CD4-positive, alpha-beta T cell (primary cell): Measurements from ENCODE around the gene EMILIN1. TPM values are rescaled to one million over a fixed set of nuclear protein-coding genes. Genes with fewer than 3 reads are reported as not detected.

Experiments used
- ATAC-seq: fragments of 200-7000 bp; cut with Tn5 transposase; one replicate; pipeline ENCODE4 v1.10.0; 2022; ENCODE audit warnings: mild to moderate bottlenecking; ENCODE audit not compliant: poor library complexity
- CTCF ChIA-PET: fragments of 350-600 bp; sonication (Branson Sonifier 250); formaldehyde crosslinking; loops from one replicate; lab custom pipeline; 2021; ENCODE audit warnings: antibody characterized with exemption, inconsistent platforms; lab: Charles Lee
- POLR2A ChIA-PET: fragments of 350-600 bp; sonication (Branson Sonifier 250); formaldehyde crosslinking; loops from one replicate; lab custom pipeline; 2021; ENCODE audit warnings: antibody characterized with exemption, inconsistent platforms; lab: Charles Lee
- DNase-seq, 14 experiments: peaks; one replicate each; pipeline ENCODE4 v3.0.0-alpha.2; 2013 to 2020; ENCODE audit warnings: mixed read lengths in 2 of 14
- H3K27ac ChIP-seq, 2 donors: one replicate each; pipeline versions ENCODE4 v1.5.1 to v1.7.0; 2013; ENCODE audit warnings: low read length in 2 of 2, low read depth in 1 of 2, mild to moderate bottlenecking in 1 of 2
- H3K27me3 ChIP-seq, 2 experiments: 1 replicate in 1 of 2; 2 replicates in 1 of 2; pipeline versions ENCODE4 v1.6.1 to v1.7.0; 2013; ENCODE audit warnings: low read length in 2 of 2, control low read depth in 1 of 2, mild to moderate bottlenecking in 1 of 2, moderate library complexity in 1 of 2; ENCODE audit not compliant: insufficient read depth in 2 of 2, control insufficient read depth in 1 of 2
- H3K36me3 ChIP-seq: one replicate; pipeline ENCODE4 v1.6.1; 2013; ENCODE audit warnings: low read length, control low read depth; ENCODE audit not compliant: insufficient read depth
- H3K4me1 ChIP-seq: one replicate; pipeline ENCODE4 v1.6.1; 2013; ENCODE audit warnings: low read length, control low read depth; ENCODE audit not compliant: insufficient read depth
- H3K4me3 ChIP-seq: one replicate; pipeline ENCODE4 v1.5.1; 2013; ENCODE audit warnings: mild to moderate bottlenecking, low read length, moderate library complexity
- H3K9me3 ChIP-seq, 2 experiments: 1 replicate in 1 of 2; 2 replicates in 1 of 2; pipeline versions ENCODE4 v1.6.1 to v1.7.0; 2013; ENCODE audit warnings: low read length in 2 of 2, mild to moderate bottlenecking in 2 of 2, control low read depth in 1 of 2, moderate library complexity in 1 of 2; ENCODE audit not compliant: control insufficient read depth in 1 of 2, insufficient read depth in 1 of 2
- H3K27ac Mint-ChIP-seq: one replicate; pipeline ENCODE4 v1.8.0; 2020; ENCODE audit warnings: mixed read lengths
- H3K27me3 Mint-ChIP-seq: one replicate; pipeline ENCODE4 v1.8.0; 2021; ENCODE audit warnings: mixed read lengths
- H3K36me3 Mint-ChIP-seq: one replicate; pipeline ENCODE4 v1.8.0; 2021; ENCODE audit warnings: low read depth, mixed read lengths
- H3K4me1 Mint-ChIP-seq: one replicate; pipeline ENCODE4 v1.8.0; 2021; ENCODE audit warnings: low read depth, mixed read lengths
- H3K4me3 Mint-ChIP-seq: one replicate; pipeline ENCODE4 v1.8.0; 2020; ENCODE audit warnings: mild to moderate bottlenecking, mixed read lengths
- H3K9me3 Mint-ChIP-seq: one replicate; pipeline ENCODE4 v1.8.0; 2020; ENCODE audit warnings: mixed read lengths
- CTCF ChIP-seq: fragments of 200-600 bp; IDR thresholded peaks from one replicate; pipeline ENCODE4 v1.8.0; 2022; ENCODE audit warnings: antibody characterized with exemption, mild to moderate bottlenecking
- intact Hi-C, 2 experiments: fragments of 100-400 bp; cut with DNase I in 1 of 2; cut with micrococcal nuclease in 1 of 2; formaldehyde crosslinking; loops; one replicate each; pipeline versions ENCODE4 v1.15.1 to v1.9.0; 2023 to 2025; cut with DNase I, micrococcal nuclease
- total RNA-seq, 174 experiments: library from RNA in 2 of 174; stranded (reverse) in 2 of 174; gene quantifications; one replicate each; pipeline ENCODE4 v1.2.3 and lab custom pipeline; 2021 to 2026

The EMILIN1 gene
- total RNA-seq, 2 experiments from 2014 or later: 0.14 to 0.25 TPM

- CTCF ChIA-PET: no interaction called here
- peaks cover 2% of the 10 kb centered on the region for H3K36me3 ChIP-seq
- intact Hi-C loops: loop anchor here in 1 of 2 experiments (5.0 kb wide), 1 partner anchor 80 kb away; no protein-coding TSS in a partner anchor
- no peak for ATAC-seq
- no peak overlapping the region for H3K4me3 ChIP-seq
- H3K4me1 Mint-ChIP-seq: no peaks in the 10 kb centered on the region
- no peaks in the 10 kb centered on the region for H3K27me3 ChIP-seq
- H3K27me3 Mint-ChIP-seq: peaks cover 10% of the 10 kb centered on the region
- no peak overlapping the region for H3K27ac Mint-ChIP-seq
- no peak overlapping the region for H3K4me3 Mint-ChIP-seq
- TF ChIP-seq CTCF: no peak
- no peak overlapping the region for H3K27ac ChIP-seq
- no peaks in the 10 kb centered on the region for H3K9me3 Mint-ChIP-seq
- H3K9me3 ChIP-seq: no peaks in the 10 kb centered on the region
- DNase-seq: no peak
- peaks cover 7% of the 10 kb centered on the region for H3K36me3 Mint-ChIP-seq
- POLR2A ChIA-PET: no interaction called here
- no peaks in the 10 kb centered on the region for H3K4me1 ChIP-seq
These were observed 23.9 kb downstream of the EMILIN1 start for GRCh38 chr2:27102329-27102728.

GRCh38 chr2:27105981-27106380 is 27.6 kb downstream of the EMILIN1 start:
- Histone ChIP-seq H3K27ac (no peak overlapping the region), H3K9me3 (no peaks in the 10 kb centered on the region), H3K27me3 (no peaks in the 10 kb centered on the region), H3K36me3 (no peaks in the 10 kb centered on the region), H3K4me1 (no peaks in the 10 kb centered on the region), H3K4me3 (no peak overlapping the region)
- Mint-ChIP-seq H3K4me1 (no peaks in the 10 kb centered on the region), H3K4me3 (no peak overlapping the region), H3K9me3 (no peaks in the 10 kb centered on the region), H3K27me3 (peaks cover 19% of the 10 kb centered on the region), H3K27ac (no peak overlapping the region), H3K36me3 (no peaks in the 10 kb centered on the region)
- POLR2A ChIA-PET: no interaction called here
- CTCF ChIA-PET: interaction anchor here (0.5 to 1.8 kb wide), 2 partner anchors 19 to 64 kb away, joined by 3 to 4 read pairs; no protein-coding TSS in a partner anchor
- DNase-seq: no peak
- TF ChIP-seq CTCF: no peak
- ATAC-seq: no peak
- intact Hi-C loops: no loop called here

GRCh38 chr2:27108221-27108620 is 29.8 kb downstream of the EMILIN1 start:
- peaks cover 19% of the 10 kb centered on the region for H3K27me3 Mint-ChIP-seq
- H3K27ac Mint-ChIP-seq: no peak overlapping the region
- no peak for ATAC-seq
- intact Hi-C loops: no loop called here
- no peaks in the 10 kb centered on the region for H3K9me3 Mint-ChIP-seq
- DNase-seq: no peak
- POLR2A ChIA-PET: no interaction called here
- H3K4me3 ChIP-seq: no peak overlapping the region
- CTCF ChIA-PET: interaction anchor here (0.7 kb wide), 2 partner anchors 32 to 35 kb away, joined by 3 read pairs; no protein-coding TSS in a partner anchor
- no peaks in the 10 kb centered on the region for H3K4me1 ChIP-seq
- no peaks in the 10 kb centered on the region for H3K27me3 ChIP-seq
- H3K4me1 Mint-ChIP-seq: no peaks in the 10 kb centered on the region
- no peak overlapping the region for H3K4me3 Mint-ChIP-seq
- H3K27ac ChIP-seq: no peak overlapping the region
- H3K9me3 ChIP-seq: no peaks in the 10 kb centered on the region
- no peaks in the 10 kb centered on the region for H3K36me3 Mint-ChIP-seq
- no peak for TF ChIP-seq CTCF
- no peaks in the 10 kb centered on the region for H3K36me3 ChIP-seq
